NCI-H128 (cell line): ENCODE measurements around the gene PPM1B.
"Not testable (repeated sequence)": the region's sequence is repeated elsewhere in the genome, so short reads cannot be mapped to it uniquely, and the experiment has no call there.

ENCODE experiments used
- DNase-seq: peaks from one replicate; lab custom pipeline; 2025; ENCODE audit not compliant: unreplicated experiment; lab: John Stamatoyannopoulos, UW

PPM1B gene

DNA sequence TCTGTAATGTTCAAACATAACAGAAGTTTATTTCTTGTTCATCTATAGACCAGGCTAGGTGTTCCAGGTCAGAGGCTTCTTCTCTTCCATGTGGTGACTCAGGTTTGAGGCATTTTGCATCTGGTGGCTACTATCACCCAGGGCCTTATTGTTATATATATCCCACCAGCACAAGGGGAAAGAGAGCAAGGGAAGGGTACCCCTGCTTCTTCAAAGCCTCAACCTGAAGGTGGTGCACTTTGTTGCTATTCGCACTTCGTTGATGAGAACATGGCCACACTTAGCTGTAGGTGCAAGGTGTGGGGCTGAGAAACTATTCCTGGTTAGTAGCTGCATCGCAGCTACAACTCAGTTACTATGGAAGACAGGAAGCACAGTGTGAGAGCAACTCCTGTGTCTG, 79.2 kb downstream of the PPM1B start:
- no peak for DNase-seq

DNA sequence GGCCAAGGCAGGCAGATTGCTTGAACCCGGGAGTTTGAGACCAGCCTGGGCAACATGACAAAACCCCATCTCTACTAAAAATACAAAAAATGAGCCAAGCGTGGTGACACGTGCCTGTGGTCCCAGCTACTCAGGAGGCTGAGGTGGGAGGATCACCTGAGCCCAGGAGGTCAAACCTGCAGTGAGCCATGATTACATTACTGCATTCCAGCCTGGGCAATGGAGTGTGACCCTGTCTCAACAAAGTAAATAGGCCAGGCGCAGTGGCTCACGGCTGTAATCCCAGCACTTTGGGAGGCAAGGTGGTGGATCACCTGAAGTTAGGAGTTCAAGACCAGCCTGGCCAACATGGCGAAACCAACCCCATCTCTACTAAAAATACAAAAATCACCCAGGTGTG, 80.6 kb downstream of the PPM1B start:
- not testable (repeated sequence) for DNase-seq

DNA sequence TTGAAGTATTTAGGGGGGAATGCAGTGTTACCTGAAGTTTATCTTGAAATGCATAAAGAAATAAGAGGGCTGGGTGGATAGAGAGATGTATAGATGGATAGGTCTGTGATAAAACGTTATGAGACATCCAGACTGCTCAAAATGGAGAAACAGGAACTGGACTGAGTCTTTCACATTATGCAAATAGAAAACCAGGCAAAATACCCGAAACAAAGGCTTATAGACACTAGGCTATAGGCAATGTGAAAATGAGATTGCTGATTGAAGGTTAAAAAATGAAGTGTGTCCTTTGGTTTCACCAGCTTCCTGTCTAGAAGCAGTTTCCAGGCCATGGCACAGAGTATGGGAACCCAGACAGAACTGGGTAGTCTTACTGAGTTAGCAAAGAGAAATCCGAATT, 81.7 kb downstream of the PPM1B start:
- no peak for DNase-seq

DNA sequence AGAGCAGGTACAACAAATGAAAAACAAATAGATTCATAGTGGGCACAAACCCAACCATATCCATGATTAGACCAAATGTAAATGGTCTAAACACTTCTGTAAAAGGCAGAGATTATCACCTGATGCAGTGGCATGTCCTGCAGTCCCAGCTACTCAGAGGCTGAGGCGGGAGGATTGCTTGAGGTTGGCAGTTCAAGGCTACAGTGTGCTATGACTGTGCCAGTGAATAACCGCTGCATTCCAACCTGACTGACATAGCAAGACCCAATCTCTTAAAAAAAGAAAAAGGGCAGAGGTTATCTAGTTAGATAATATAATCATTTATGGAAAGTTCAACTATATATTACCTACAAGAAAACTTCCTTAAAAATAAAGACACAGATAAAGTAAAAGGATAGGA, 85.3 kb downstream of the PPM1B start:
- no peak for DNase-seq

DNA sequence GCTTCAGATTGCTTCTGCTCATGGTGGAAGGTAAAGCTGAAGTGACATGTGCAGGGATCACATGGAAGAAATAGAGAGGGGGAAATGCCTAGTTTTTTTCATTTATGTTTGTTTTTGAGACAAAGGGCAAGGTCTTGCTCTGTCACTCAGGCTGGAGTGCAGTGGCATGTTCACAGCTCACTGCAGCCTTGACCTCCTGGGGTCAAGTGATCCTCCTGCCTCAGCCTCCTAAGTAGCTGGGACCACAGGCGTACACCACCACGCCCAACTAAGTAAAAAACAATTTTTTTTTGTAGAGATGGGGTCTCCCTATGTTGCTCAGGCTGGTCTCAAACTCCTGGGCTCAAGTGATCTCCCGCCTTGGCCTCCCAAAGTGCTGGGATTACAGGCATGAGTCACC, 87.0 kb downstream of the PPM1B start:
- DNase-seq: not testable (repeated sequence)

DNA sequence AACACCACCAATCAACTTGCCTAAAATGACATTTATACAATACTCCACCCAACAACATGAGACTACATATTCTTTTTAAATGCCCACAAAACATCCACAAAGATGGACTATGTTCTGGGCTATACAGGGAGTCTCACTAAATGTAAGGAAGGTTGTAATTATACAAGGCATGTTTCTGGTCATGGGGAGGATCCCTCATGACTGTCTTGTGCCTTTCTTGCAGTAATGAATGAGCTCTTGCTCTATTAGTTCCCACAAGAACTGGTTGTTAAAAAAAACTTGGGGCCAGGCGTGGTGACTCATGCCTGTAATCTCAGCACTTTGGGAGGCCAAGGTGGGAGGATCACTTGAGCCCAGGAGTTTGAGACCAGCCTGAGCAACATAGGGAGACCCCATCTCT, 89.1 kb downstream of the PPM1B start:
- not testable (repeated sequence) for DNase-seq

DNA sequence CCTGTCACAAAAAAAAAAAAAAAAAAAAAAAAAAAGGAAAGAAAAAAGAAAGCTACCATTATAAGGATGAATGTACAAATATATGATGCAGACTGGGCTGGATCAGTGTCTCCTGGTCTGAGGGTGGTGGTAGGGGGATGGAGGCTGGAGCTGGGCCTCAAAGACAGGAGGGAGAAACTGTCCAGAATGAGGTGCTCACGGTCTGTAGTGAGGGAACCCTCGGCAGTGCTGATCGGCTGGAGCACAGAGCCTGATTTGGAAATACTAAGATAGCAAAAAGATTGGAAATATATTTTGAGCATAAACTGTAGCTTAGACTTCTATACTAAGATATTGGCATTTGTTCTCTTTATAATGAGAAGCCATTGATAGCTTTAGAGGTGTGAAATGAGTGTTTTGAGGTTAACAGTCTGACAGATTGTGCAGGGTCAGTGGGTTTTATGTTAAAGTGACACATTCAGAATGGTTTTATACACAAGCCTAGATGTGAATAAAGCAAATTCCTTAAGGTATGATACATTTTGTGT, 98.7 kb downstream of the PPM1B start:
- no peak for DNase-seq

DNA sequence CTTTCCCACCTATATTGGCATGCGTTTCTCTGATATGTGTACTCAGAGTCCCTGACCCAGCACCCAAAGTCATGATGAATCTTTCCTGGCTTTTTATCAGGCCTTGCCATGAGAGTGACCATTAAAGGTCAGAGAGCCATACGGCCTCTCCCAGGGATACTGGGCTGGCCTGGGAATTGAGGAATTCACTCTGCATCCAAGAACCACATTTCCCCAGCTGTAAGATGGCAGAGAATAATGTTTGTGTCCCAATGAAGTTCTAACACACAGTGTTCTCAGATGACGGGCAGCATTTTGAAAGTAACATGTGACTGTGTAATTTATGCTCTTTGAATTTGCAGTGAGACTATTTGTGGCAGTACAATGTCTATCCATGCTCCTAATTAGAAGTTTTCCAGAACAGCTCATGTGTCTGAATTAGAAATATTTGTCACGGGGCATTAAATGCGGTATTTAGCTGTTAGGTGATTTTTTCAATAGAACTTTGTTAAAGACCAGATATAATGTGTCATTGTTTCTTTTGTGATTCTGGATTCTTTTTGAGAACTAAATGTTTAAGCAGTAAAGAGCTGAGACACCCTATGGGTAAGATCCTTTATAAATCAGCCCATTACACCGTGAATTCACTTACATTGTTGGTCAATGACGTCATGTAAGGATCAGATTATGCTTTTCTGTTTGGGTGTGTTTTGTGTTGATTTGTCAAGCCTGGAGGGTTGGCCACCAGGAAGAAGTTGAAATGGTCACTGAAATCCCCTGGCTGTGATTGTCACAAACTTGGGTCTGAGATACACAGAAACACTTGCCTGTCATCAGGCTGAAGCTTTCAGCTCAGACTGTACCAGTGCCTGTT, 99.3 kb downstream of the PPM1B start:
- DNase-seq: no peak

DNA sequence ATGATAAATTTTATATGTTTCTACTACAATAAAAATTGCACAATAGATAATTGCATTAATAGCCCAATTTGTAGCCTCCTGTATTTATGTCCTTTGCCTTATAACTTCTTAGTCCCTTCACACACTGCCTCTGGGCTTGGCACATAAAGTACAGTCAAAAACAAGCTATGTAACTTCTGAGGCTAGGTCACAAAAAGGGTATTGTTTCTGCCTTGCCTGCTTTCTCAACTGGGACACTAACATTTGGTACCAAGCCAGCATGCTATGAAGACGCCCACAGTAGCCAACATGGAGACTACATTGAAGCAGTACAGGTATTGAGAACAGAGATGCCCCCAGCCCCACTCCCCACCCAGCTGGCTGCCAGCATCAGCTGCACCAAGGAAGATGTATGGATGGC, 101.2 kb downstream of the PPM1B start:
- no peak for DNase-seq

DNA sequence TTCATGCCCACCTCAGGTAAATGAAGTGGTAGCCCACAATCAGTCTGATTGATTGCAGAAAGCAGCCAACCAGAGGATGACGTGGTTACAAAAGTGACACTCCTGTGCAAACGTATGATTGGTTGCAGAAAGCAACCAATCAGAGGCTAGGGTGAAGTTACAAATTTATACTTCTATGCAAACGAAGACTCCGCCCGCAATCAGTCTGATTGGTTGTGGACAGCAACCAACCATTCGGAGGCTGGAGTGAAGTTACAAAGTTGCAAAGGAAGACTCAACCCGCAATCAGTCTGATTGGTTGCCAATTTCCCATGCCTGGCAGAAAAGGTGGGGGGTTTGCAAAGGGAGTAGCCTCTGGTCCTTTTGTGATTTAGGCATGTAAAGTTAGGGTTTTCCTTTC, 102.6 kb downstream of the PPM1B start:
- no peak for DNase-seq

DNA sequence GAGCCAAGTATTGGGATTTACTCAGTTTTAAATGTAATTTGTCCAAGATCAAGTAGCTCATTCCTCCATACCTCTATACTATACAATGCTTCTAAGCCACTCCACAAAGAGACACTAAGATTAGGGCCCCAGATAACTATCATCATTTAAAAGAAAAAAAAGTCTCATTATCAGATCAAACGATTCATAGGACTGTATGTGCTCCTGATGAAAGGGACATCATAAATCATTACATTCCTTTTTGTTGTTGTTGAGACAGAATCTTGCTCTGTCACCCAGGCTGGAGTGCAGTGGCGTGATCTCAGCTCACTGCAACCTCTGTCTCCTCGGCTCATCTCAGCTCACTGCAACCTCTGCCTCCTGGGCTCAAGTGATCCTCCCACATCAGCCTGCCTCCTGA, 104.4 kb downstream of the PPM1B start:
- no peak for DNase-seq

DNA sequence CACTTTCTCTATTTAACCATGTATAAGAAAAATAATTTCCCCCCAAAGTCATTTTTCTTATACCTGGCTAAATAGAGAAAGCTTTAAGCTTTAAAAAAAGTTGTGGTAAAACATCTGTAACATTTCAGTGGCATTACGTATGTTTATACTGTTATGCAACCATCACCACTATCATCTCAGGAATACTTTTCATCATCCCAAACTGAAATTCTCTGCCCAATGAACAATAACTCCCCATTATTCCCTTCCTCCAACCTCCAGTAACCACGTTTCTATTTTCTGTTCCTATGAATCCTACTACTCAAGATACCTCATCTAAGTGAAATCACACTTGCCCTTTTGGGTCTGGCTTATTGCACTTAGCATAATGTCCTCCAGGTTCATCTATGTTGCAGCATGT, 104.9 kb downstream of the PPM1B start:
- DNase-seq: no peak

DNA sequence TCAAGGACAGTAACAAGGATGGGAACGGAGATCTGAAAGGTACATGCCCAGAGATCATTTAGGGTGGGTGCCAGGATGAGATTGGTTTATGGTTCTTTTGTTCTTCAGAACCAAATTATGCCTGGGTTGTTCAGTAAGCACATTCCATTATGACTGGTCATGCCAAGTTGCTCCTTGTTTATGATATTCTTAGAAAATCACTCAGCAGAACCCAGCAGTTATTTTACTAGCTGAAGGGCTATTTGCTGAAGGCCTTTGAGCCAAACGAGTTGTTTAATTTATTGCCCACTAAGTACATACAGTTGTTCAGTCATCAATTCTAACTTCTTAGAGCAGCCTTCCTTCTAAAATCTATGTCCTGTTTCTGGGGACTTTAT, 107.2 kb downstream of the PPM1B start:
- no peak for DNase-seq

DNA sequence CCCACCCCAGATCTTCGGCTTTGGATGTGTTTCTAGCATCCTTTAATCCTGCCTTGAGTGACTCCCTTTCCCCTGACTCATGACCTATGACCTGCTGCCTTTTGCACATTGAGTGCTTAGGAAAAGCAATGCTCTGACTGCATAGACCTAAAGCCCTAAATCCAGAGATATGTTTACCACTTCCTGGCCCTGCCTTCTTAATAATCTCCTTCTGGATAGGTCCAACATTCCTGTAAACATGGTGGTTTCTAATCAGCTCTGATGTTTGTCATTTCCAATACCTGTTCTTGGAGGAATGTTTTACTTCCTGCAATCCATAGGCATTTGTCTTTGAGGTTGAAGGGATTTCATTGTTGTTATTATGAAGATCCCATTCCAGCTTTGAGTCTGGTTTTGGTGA, 108.9 kb downstream of the PPM1B start:
- no peak for DNase-seq

DNA sequence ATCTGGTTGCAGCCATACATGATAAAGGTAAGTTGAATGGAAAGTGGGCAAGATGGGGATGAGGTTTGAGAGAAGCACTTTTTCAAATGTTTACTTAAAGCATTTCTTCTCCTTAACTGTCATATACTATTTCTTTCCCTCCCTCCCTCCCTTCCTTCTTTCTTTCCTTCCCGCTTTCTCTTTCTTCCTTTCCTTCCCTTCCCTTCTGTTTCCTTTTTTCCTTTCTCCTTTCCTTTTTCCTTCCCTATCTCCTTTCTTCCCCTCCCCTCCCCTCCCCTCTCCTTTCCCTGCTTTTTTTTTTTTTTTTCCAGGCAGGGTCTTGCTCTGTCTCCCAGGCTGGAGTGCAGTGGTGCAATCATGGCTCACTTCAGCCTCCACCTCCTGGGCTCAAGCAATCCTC, 112.2 kb downstream of the PPM1B start:
- no peak for DNase-seq
